Immature natural killer cell (primary cell): ENCODE measurements around the gene TNKS2. TPM values are rescaled to one million over a fixed set of nuclear protein-coding genes. Genes with fewer than 3 reads are reported as not detected.

Source experiments
- DNase-seq, 3 donors: peaks; one replicate each; pipeline ENCODE4 v3.0.0; 2022; ENCODE audit warnings: mixed read lengths in 1 of 3
- H3K27ac Mint-ChIP-seq, 6 donors: one replicate each; pipeline ENCODE4 v1.8.0; 2020; ENCODE audit warnings: mixed read lengths in 6 of 6, mild to moderate bottlenecking in 5 of 6, inconsistent platforms in 4 of 6, moderate library complexity in 3 of 6
- H3K27me3 Mint-ChIP-seq, 3 donors: one replicate each; pipeline ENCODE4 v1.8.0; 2020 to 2021; ENCODE audit warnings: low read depth in 3 of 3, mild to moderate bottlenecking in 3 of 3, mixed read lengths in 3 of 3, moderate library complexity in 3 of 3, inconsistent platforms in 1 of 3
- H3K36me3 Mint-ChIP-seq, 3 donors: one replicate each; pipeline ENCODE4 v1.8.0; 2020; ENCODE audit warnings: mixed read lengths in 3 of 3, inconsistent platforms in 2 of 3, mild to moderate bottlenecking in 2 of 3
- H3K4me1 Mint-ChIP-seq, 2 donors: one replicate each; pipeline ENCODE4 v1.8.0; 2020; ENCODE audit warnings: inconsistent platforms in 2 of 2, mild to moderate bottlenecking in 2 of 2, mixed read lengths in 2 of 2, moderate library complexity in 1 of 2
- H3K4me3 Mint-ChIP-seq, 5 donors: one replicate each; pipeline ENCODE4 v1.8.0; 2020; ENCODE audit warnings: mild to moderate bottlenecking in 5 of 5, mixed read lengths in 5 of 5, inconsistent platforms in 3 of 5, moderate library complexity in 3 of 5
- H3K9me3 Mint-ChIP-seq, 6 donors: one replicate each; pipeline ENCODE4 v1.8.0; 2020; ENCODE audit warnings: mild to moderate bottlenecking in 6 of 6, mixed read lengths in 6 of 6, inconsistent platforms in 4 of 6, moderate library complexity in 3 of 6
- polyA plus RNA-seq, 3 donors: library from polyadenylated mRNA; unstranded; fragments of 300-500 nt; fragmentation: Illumina TruSeq; gene quantifications; one replicate each; pipeline ENCODE4 v1.2.3, GENCODE V29; 2021

TNKS2 gene
- polyA plus RNA-seq, 3 donors from 2014 or later = 21.9 to 31.1 (median 25.3) TPM

- Mint-ChIP-seq H3K27me3 (peaks cover 4 to 20% (median 10%) of the 10 kb centered on the region in 3 donors), H3K9me3 (peaks cover 0 to under 1% (median 0%) of the 10 kb centered on the region in 6 donors), H3K4me3 (no peak overlapping the region), H3K4me1 (no peaks in the 10 kb centered on the region), H3K36me3 (no peaks in the 10 kb centered on the region), H3K27ac (no peak overlapping the region)
- no peak for DNase-seq
These were observed 22.0 kb upstream of the TNKS2 start for GRCh38 chr10:91776266-91776665.

- no peak overlapping the region for H3K27ac Mint-ChIP-seq
- H3K36me3 Mint-ChIP-seq = no peaks in the 10 kb centered on the region
- H3K27me3 Mint-ChIP-seq = peaks cover 5 to 13% (median 12%) of the 10 kb centered on the region in 3 donors
- DNase-seq = no peak
- H3K9me3 Mint-ChIP-seq = peaks cover 0 to 1% (median 0%) of the 10 kb centered on the region in 6 donors
- H3K4me1 Mint-ChIP-seq = no peaks in the 10 kb centered on the region
- H3K4me3 Mint-ChIP-seq = no peak overlapping the region
These were observed 19.7 kb upstream of the TNKS2 start for GRCh38 chr10:91778485-91778884.

GRCh38 chr10:91779011-91779605, 19.1 kb upstream of the TNKS2 start:
- Mint-ChIP-seq H3K27ac (no peak overlapping the region), H3K4me3 (no peak overlapping the region), H3K27me3 (peaks cover 3 to 12% (median 12%) of the 10 kb centered on the region in 3 donors), H3K36me3 (no peaks in the 10 kb centered on the region), H3K9me3 (peaks cover 0 to 1% (median 0%) of the 10 kb centered on the region in 6 donors), H3K4me1 (no peaks in the 10 kb centered on the region)
- no peak for DNase-seq

GRCh38 chr10:91782539-91782938, 15.7 kb upstream of the TNKS2 start:
- H3K4me3 Mint-ChIP-seq = no peak overlapping the region
- no peak overlapping the region for H3K27ac Mint-ChIP-seq
- H3K27me3 Mint-ChIP-seq = peaks cover 4 to 8% (median 8%) of the 10 kb centered on the region in 3 donors
- H3K9me3 Mint-ChIP-seq = peaks cover 0 to 1% (median 0%) of the 10 kb centered on the region in 6 donors
- DNase-seq = no peak
- H3K36me3 Mint-ChIP-seq = no peaks in the 10 kb centered on the region
- no peaks in the 10 kb centered on the region for H3K4me1 Mint-ChIP-seq

GRCh38 chr10:91785830-91786229, 12.4 kb upstream of the TNKS2 start:
- Mint-ChIP-seq H3K27ac (no peak overlapping the region), H3K9me3 (peaks cover 0 to 3% (median 0%) of the 10 kb centered on the region in 6 donors), H3K4me3 (no peak overlapping the region), H3K27me3 (peaks cover 3 to 5% (median 4%) of the 10 kb centered on the region in 3 donors), H3K4me1 (no peaks in the 10 kb centered on the region), H3K36me3 (no peaks in the 10 kb centered on the region)
- no peak for DNase-seq

GRCh38 chr10:91787258-91787657, 11.0 kb upstream of the TNKS2 start:
- DNase-seq = no peak
- peaks cover 0 to 1% (median 0%) of the 10 kb centered on the region in 6 donors for H3K9me3 Mint-ChIP-seq
- H3K4me3 Mint-ChIP-seq = no peak overlapping the region
- peaks cover 1 to 6% (median 4%) of the 10 kb centered on the region in 3 donors for H3K27me3 Mint-ChIP-seq
- H3K4me1 Mint-ChIP-seq = no peaks in the 10 kb centered on the region
- H3K27ac Mint-ChIP-seq = no peak overlapping the region
- no peaks in the 10 kb centered on the region for H3K36me3 Mint-ChIP-seq

- H3K36me3 Mint-ChIP-seq = no peaks in the 10 kb centered on the region
- DNase-seq = no peak
- H3K27me3 Mint-ChIP-seq = peaks cover 1 to 6% (median 4%) of the 10 kb centered on the region in 3 donors
- no peak overlapping the region for H3K27ac Mint-ChIP-seq
- no peak overlapping the region for H3K4me3 Mint-ChIP-seq
- H3K4me1 Mint-ChIP-seq = no peaks in the 10 kb centered on the region
- H3K9me3 Mint-ChIP-seq = peaks cover 0 to 1% (median 0%) of the 10 kb centered on the region in 6 donors
These were observed 10.4 kb upstream of the TNKS2 start for GRCh38 chr10:91787810-91788209.

GRCh38 chr10:91788527-91788926, 9.7 kb upstream of the TNKS2 start:
- Mint-ChIP-seq H3K4me1 (no peaks in the 10 kb centered on the region), H3K4me3 (no peak overlapping the region), H3K9me3 (peaks cover 0 to 1% (median 0%) of the 10 kb centered on the region in 6 donors), H3K36me3 (no peaks in the 10 kb centered on the region), H3K27ac (no peak overlapping the region), H3K27me3 (peaks cover 0 to 6% (median 4%) of the 10 kb centered on the region in 3 donors)
- no peak for DNase-seq

- Mint-ChIP-seq H3K4me1 (peaks cover 53 to 59% of the 10 kb centered on the region in 2 donors), H3K36me3 (no peaks in the 10 kb centered on the region), H3K27ac (peak overlapping the region; percentile 91 to 97 (median 94))
These were observed 1.7 kb upstream of the TNKS2 start for GRCh38 chr10:91796331-91797047.

GRCh38 chr10:91797048-91797690, 1.1 kb upstream of the TNKS2 start:
- Mint-ChIP-seq H3K27ac (peak overlapping the region; percentile 91 to 97 (median 94)), H3K36me3 (no peaks in the 10 kb centered on the region), H3K27me3 (peaks cover 7 to 15% (median 11%) of the 10 kb centered on the region in 3 donors), H3K4me3 (peak overlapping the region; percentile 90 to 97 (median 93)), H3K9me3 (no peaks in the 10 kb centered on the region), H3K4me1 (peaks cover 59 to 65% of the 10 kb centered on the region in 2 donors)
- DNase-seq = no peak

More at GRCh38 chr10:91796331-91797047, 1.7 kb upstream of the TNKS2 start:
- peak overlapping the region; percentile 90 to 97 (median 93) for H3K4me3 Mint-ChIP-seq
- no peaks in the 10 kb centered on the region for H3K9me3 Mint-ChIP-seq
- peak; percentile 40 to 49 (median 49) for DNase-seq
- H3K27me3 Mint-ChIP-seq = peaks cover 5 to 18% (median 11%) of the 10 kb centered on the region in 3 donors

GRCh38 chr10:91798649-91799611, 704 bp downstream of the TNKS2 start:
- H3K9me3 Mint-ChIP-seq = no peaks in the 10 kb centered on the region

GRCh38 chr10:91799612-91799975, 1.4 kb downstream of the TNKS2 start:
- no peaks in the 10 kb centered on the region for H3K9me3 Mint-ChIP-seq
- DNase-seq = no peak
- H3K27ac Mint-ChIP-seq = peak overlapping the region; percentile 95 to 99 (median 97)
- H3K4me1 Mint-ChIP-seq = peaks cover 82 to 90% of the 10 kb centered on the region in 2 donors
- peak overlapping the region; percentile 94 to 97 (median 94) for H3K4me3 Mint-ChIP-seq
- peaks cover 7 to 15% (median 11%) of the 10 kb centered on the region in 3 donors for H3K27me3 Mint-ChIP-seq
- no peaks in the 10 kb centered on the region for H3K36me3 Mint-ChIP-seq

More at GRCh38 chr10:91798649-91799611, 704 bp downstream of the TNKS2 start:
- Mint-ChIP-seq H3K27me3 (peaks cover 7 to 15% (median 11%) of the 10 kb centered on the region in 3 donors), H3K36me3 (no peaks in the 10 kb centered on the region), H3K27ac (peak overlapping the region; percentile 95 to 99 (median 97)), H3K4me1 (peaks cover 76 to 83% of the 10 kb centered on the region in 2 donors), H3K4me3 (peak overlapping the region; percentile 94 to 97 (median 94))
- DNase-seq = peak; percentile 43 to 52 (median 49)

- Mint-ChIP-seq H3K27me3 (peaks cover 7 to 15% (median 11%) of the 10 kb centered on the region in 3 donors), H3K9me3 (no peaks in the 10 kb centered on the region), H3K4me3 (peak overlapping the region; percentile 94 to 97 (median 94)), H3K36me3 (peaks cover 0 to 1% (median 0%) of the 10 kb centered on the region in 3 donors), H3K4me1 (peaks cover 86 to 92% of the 10 kb centered on the region in 2 donors), H3K27ac (peak overlapping the region; percentile 75 to 99 (median 96))
- DNase-seq = no peak
These were observed 2.0 kb downstream of the TNKS2 start for GRCh38 chr10:91800182-91800581.
